NCI-H2171 treated with DMSO at 0.1 percent for 48 hours (cell line): ENCODE data around the gene CST9L.

Experiments
- DNase-seq: peaks from one replicate; lab custom pipeline; 2025; lab: John Stamatoyannopoulos, UW

Gene CST9L

DNA sequence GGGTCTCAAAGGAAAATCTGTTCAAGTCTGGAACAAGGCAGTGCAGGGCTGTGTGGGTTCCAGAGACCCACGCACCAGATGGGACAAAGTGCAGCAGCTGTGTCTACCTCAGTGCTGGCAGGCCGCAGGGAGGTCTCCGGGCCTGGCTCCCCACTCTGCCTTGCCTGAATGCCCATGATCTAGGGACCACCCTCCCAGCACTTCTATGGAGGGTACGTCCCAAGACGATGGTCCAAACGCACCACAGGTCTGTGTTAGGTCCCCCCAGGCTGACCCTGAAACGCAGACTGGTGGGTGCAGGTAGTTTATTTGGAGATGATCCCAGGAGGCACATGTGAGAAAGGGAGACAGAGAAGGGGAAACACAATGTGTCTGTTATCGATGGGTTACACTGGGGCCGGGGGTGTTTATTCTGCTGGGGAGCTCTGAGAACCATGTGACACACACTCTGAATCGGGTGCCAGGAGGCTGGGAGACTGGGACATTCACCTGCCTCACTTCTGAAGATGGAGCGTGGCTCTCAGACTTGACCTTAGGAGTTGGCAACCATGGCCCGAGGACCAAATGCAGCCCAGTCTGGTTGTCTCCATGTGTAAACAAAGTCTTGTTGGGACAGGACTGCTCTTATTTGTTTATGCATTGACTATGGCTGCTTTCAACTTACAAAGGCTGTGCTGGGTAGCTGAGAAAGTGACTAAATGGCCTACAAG lies 21.7 kb downstream of the CST9L start:
- DNase-seq = no peak

DNA sequence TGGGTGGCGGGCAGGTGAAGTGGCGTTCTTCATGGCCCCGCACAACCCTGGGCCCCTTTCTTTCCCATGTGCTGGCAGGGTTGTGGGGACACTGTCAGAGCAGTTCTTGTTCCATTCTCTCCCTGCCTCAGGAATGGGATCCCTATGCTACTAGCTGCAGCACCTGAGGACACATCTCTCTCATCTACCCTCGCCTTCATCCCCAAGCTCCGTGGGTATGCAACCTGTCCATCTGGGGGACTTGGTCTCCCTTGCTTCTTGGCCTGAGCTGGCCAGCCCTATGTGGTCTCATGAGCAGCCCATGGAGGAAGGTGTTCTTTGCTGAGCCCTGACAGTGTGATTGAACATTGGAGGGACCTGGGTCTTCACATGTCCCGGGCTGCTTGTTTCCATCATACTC lies 24.2 kb downstream of the CST9L start:
- DNase-seq = no peak

DNA sequence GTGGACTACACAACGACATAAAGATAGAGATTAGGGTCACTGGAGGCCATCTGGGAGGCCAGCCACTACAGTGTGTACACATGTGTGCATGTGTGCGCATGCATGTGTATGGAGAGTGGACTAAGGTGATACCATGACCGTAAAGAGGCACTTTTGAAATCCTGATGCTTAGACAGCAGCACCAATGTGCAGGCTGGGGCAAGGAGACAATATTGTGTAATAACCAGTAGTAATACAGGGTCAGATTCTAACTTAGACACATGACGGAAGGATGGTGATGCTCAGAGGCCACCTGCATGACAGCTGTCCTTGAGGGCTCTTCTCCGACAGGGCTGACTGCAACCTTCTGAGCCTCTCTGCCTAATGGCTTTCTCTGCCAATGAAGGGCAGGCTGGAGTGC lies 25.5 kb downstream of the CST9L start:
- no peak for DNase-seq

DNA sequence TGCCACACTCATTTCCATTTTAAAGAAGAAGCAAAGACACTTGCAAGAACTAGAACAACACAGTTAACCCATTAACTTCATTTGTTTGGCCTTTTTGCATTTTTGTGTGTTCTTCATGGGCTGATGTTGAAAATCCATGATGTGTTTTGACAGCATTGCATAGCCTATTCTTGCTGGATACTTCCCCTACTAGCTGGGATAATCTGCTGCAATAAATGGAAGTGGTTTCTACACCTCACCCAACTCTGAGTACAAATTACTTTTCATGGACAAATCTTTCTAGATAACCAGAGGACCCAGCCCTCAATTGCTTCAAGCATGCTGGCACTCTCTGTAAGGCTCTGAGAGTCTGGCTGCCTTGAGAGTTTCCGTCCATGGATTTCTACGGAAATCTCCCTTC lies 26.5 kb downstream of the CST9L start:
- DNase-seq = no peak

DNA sequence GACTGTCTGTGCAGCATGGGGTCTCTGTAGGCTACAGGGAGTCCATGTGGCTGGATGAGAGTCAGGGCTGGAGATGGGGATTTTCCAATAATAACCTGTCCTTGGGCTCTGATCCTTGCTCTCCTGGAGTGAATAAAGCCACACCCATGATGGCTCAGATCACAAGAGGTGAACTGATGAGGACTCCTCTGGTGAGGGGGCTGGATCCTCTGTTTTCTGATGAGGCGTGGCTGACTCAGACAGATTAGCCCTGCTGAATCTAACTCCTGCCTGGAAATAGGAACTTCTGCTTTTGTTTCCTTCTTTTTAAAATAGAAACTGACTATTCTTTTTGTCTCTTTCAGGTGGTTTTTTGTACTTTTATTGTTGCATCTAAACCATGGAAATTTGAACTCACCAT lies 27.0 kb downstream of the CST9L start:
- no peak for DNase-seq

DNA sequence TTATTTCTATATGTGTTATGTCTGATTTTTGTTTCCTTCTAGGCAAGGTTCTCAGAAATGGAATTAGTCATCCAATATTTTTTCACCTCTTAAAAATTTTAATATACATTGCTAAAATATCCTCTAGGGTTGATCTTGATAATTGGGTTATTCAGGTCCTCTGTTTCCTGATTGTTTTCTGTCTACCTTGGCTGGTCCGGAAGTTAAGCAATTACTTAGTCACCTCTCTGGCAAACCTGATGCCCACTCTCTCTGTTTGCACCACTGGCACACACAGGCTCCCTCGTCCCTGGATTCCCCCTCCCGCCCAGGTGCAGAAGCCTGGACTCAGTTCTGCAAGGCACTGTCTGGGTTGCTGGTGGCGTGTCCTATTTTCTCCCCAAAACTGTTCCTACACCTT lies 27.7 kb downstream of the CST9L start:
- no peak for DNase-seq

DNA sequence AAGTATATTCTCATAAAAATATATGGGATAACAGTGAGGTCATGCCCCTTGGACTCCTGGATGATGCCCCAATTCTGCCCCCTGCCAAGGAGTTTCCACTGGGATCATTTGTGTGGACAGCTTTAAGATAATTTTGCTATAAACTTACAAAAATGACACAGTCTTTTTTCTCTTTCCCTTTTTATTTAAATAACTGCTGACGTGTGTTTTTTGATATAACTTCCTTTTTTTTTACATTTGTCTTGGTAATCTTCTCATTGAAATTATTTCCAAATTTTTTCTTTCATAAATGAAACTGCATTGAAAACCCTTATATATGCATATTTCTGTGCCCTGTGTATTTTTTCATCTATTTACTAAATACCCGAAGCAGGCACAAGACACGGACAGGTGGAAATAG lies 31.3 kb downstream of the CST9L start:
- no peak for DNase-seq

DNA sequence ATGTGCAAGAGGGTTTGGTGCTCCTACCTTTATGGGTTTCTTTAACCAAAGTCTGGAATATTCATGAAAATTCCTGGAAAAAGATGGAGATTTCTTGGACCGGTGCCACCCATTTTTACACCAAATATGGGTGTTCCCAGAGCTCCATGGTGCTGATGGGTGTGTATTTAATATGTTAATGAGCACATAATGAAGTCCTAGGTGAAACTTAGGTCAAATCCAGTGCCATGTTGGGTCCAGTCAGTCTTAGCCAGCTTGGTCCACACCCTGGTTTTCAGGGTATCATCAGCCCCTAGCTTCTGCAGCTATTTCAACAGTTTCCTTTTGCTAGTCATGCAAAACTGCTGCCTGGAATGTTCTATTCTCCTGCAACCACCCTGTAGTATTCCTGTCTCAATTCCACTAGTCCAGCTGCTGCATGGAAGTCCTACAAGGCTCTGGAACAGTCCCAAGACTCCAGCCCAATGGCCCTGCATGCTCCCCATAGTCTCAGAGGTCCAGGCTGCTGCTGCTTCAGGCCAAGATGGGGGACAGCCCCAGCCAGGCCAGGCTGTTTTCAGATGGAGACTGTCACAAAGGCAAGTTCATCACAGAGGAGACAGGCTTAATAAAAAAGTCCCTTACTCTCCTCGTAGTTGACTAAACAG lies 31.8 kb downstream of the CST9L start:
- DNase-seq = no peak

DNA sequence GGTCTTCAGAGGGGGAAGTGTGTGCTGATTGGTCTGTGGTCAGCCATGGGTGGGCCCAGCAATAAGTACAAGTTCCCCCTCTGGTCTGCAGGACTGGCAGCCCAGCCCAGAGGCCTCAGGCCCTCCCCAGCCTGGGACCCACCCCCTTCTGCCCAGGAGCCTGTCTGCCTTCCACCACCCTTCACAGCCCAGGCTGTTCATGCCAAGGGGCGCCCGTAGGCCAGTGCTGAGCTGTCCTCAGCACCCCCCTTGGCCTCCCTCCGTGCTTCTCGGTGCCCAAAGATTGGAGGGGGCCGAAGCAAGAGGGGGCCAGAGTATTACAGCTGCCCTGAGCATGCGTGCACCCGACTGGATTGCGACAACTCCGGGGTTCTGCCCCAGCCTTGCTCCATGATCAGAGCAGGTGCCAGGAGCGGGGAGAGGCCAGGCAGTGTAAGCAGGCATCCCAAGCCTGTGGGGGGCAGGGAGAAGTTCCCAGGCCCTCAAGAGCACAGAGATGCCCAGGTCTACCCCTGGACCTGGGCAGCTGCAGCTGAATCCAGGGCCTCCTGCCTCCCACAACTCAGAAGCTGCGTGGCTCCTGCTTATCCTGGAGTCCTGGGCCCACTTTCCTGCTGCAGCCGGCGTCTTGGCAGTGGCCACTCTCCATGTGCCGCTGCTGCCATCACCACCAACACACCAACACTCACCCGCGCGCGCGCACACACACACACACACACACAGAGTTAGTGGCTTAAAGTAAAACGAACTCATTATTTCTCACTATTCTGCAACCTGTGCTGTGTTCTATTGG lies 33.3 kb downstream of the CST9L start:
- DNase-seq = no peak

DNA sequence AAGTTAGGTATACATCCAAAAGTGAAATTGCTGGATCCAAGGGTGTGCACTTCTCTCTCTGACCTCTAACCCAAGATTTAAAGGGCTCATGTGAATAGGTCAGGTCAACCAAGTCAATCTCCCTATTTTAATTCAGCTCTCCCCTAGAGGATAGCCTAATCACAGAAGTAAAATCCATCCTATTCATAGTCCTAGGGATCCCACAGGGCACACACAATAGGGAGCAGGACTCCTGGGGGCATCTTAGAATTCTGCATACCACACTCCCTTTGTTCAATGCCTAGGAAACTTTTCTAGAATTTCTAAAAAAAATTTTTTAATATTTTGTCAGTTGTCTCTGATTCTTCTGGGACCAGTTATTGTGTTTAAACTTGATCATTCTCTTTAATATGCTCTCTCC lies 35.1 kb downstream of the CST9L start:
- no peak for DNase-seq

DNA sequence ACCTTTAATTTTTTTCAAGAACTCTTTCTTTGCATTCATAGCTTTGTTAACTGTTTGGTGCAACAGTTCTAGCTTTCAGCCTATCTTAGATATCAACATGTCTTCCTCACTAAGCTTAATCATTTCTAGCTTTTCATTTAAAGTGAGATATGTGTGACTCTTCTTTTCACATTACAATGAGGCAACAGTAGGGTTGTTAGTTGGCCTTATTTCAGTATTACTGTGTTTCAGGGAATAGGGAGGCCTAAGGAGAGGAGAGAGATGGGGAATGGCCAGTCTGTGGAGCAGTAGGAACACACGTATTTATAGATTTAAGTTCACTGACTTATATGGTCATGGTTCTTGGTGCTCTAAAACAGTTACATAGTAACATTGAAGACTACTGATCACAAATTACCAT lies 35.8 kb downstream of the CST9L start:
- no peak for DNase-seq

DNA sequence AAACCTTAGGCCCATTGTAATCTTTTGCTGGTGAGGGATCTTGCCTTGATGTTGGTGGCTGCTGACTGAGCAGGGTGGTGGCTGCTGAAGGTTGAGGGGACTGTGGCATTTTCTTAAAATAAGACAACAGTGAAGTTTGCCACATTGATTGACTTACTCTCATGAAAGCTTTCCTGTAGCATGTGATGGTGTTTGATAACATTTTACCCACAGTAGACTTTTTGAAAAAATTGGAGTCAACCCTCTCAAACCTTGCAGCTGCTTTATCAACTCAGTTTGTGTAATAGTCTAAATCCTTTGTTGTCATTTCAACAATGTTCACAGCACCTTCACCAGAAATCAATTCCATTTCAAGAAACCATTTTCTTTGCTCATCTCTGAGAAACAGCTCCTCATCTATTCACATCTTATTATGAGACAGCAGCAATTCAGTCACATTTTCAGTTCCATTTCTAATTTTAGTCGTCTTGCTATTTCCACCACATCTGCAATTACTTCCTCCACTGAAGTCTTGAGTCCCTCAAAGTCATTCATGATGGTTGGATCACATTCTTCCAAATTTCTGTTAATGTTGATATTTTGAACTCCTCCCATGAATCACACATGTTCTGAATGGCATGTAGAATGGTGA lies 37.2 kb downstream of the CST9L start:
- DNase-seq = no peak

DNA sequence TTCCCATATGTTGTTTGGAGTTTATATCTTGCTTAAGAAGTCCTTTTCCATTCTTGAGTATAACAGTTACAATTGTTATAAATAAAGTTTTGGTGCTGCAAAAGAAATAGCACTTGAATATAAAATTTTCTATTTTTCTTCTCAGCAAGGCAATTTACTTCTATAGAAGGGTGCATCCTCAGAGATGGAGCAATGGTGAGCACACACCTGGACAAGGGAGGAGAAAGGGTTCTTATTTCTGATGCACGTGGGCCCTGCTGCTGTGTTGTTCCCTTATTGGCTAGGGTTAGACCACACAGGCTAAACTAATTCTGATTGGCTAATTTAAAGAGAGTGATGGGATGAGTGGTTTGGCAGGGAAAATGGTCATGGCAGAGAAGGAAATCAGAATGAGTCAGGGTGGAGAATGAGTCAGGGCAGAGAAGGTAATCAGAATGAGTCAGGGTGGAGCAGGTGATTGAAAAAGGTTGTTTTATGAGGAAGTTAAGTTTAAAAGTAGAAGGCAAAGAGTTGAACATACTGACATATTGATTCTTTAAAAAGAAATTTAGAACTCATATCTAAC lies 39.3 kb downstream of the CST9L start:
- DNase-seq = no peak

DNA sequence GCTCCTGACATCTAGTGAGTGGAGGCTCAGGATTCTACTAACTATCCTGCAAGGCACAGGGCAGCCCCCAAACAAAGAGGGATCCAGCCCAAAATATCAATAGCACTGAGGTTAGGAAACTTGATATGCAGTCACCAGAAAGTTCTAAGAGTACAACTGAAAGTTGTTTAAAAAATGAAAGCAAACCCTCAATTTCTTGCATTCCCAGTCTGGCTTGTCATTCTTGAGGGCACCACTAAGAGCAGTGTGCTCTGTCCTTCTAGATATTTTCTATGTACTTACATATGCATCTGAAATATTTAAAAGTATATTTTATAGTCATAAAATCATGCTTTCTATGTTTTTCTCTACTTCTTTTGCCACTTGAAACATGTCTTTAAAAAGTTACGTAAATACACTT lies 41.4 kb downstream of the CST9L start:
- DNase-seq = no peak

DNA sequence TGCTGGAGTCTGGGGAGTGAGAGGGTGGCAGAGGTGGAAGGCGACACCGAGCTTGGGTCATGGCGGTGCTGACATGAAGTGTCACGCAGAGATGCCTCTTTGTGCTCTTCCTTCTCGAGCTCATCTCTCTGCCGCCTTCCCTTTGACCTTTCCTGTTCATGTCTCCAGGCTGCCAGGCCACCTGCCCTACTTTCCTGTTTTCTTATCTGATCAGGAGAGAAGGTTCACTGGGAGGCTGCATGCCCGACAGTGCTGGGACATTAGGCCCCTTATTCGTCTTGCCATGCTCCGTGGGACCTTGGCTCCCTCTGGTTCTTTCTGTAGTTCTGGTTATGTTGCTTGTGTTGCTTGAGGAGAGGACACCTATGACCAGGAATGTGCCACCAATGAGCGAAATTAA lies 44.1 kb downstream of the CST9L start:
- DNase-seq = no peak

DNA sequence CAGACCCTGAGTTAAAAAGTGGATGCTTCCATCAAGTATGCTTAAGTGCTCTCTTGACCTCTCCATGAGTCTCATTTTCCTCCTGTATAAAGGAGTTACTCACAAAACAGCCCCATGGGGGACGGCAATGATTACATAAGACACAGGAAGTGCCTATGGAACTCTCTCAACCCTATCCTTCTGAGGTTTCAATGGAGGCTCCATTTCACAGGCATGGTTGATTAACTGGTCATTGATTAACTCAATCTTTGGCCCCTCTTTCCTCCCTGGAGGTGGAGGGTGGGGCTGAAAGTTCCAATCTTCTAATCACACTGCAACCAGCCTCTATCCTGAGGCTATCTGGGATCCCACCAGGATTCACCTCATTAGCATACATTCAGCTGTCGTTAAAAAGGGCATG lies 48.1 kb downstream of the CST9L start:
- no peak for DNase-seq

DNA sequence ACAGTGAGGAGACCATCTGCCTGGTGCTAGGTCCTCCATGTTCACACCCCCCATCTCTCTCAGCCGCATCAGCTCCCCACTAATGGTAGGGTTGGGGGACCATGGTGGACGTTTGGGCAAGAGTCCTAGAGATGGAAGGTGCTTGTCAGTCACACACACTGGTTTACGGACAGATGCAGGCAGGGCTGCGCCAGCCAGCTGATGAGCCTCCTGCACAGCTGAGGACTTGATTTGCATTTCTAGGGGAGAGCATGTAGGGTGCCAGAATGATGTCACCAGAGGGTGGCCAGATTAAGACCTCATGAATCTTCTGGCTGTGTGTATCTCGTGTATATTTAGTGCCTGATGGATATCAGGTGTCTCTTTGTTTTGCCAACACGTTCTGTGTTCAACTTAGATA lies 48.7 kb downstream of the CST9L start:
- no peak for DNase-seq

DNA sequence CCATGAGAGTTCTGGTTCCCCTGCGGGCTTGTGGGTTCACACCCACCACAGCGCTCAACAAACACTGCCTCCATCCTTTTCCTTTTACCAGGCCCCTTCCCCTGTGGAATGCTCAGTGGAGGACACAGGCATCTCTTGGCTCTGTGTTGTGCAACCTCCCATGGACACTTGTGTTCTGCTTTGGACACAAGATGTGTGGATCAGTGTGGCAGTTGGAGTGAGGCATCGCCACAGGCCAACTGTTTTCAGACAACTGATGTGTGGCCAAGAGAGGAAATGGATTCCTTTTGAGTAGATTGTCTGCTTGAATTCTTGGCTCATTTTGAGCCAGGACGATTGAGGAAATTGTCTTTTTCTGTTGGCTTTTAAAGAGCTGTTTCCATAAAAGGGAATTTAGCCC lies 50.6 kb downstream of the CST9L start:
- DNase-seq = no peak

DNA sequence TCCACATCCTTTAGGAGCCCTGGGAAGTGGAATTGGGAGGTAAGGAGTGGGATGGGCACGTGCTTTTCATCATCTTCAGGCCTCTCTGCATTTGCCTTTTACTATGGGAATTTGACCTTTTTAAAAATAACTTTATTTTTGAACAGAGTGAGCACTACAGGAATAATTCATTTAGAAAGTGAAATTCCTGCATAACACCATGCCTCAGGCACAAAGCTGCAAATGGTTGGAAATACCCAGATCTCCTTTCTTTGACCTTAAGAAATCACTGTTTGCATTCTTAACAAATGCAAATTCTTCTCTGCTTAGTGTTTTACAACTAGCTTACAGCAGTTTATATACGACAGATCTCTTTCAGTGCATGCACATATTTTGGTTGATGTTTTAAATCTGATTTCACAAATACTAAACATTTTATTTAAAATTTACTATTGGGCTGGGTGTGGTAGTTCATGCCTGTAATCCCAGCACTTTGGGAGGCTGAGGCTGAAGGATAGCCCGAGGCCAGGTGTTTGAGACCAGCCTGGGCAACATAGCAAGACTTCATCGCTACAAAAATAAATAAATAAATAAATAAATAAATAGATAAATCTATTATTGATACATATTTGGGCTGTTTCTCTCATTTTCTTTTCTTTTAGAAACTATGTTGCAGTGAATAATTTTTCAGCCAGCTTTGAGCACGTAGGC lies 52.9 kb downstream of the CST9L start:
- no peak for DNase-seq

DNA sequence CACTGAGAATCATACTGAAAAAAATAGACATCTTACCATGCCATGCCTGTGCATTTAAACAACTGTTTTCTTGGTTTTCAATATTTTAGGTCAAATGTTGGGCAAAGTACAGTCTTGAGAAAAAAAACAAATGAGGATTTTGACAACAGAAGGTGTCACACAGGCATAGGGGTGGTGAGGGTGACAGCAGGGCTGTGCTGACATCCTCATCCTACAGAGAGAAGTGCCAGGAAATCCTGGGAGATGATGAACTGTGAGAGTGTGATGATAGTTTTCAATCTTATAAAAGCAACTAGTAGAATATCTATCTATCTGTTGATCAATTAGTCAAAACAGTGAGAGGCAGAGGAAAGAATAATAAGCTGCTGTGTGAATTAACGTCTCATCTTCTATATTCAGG lies 53.4 kb downstream of the CST9L start:
- DNase-seq = no peak
